ENCODE results near the gene TMEM38B. TPM values are rescaled to one million over a fixed set of nuclear protein-coding genes. Genes with fewer than 3 reads are reported as not detected.

The TMEM38B gene
- total and polyA plus RNA-seq, 2 experiments from 2014 or later, result 22.0 to 28.4 TPM

- H4K20me1 ChIP-seq (ENCODE audit: insufficient read depth, poor library complexity, severe bottlenecking), result no peaks in the 10 kb centered on the region
- H3K9me2 ChIP-seq (replicated peaks; ENCODE audit: insufficient read depth), result no peaks in the 10 kb centered on the region
- H2AFZ ChIP-seq, result no peak overlapping the region
- no peak for DNase-seq (ENCODE audit: low spot score)
- H3K36me3 ChIP-seq (replicated peaks; ENCODE audit: insufficient read depth, low read depth), result no peaks in the 10 kb centered on the region
- 83% methylated on average over 3 of the region's 3 CpGs for WGBS (ENCODE audit: low lambda C conversion rate, missing lambda C conversion rate)
- no peak overlapping the region for H3K4me2 ChIP-seq
- no peak overlapping the region for H3K4me3 ChIP-seq
- no peaks in the 10 kb centered on the region for H3K4me1 ChIP-seq (ENCODE audit: insufficient read depth)
- no peak overlapping the region for H3K27ac ChIP-seq
- no peaks in the 10 kb centered on the region for H3K27me3 ChIP-seq
- H3K79me2 ChIP-seq, result no peaks in the 10 kb centered on the region
- H3K9me3 ChIP-seq (ENCODE audit: low read depth), result no peaks in the 10 kb centered on the region
- TF ChIP-seq EZH2phosphoT487 (IDR thresholded peaks at IDR 0.05; ENCODE audit: low read depth, severe bottlenecking, unreplicated experiment) (no peak), CTCF (IDR thresholded peaks at IDR 0.05; ENCODE audit: poor library complexity) (no peak), EZH2 (IDR thresholded peaks at IDR 0.05; ENCODE audit: borderline replicate concordance) (no peak)
These were observed 121.9 kb downstream of the TMEM38B start for GRCh38 chr9:105816202-105816744.

- no peak overlapping the region for H2AFZ ChIP-seq
- no peak overlapping the region for H3K4me2 ChIP-seq
- WGBS (ENCODE audit: low lambda C conversion rate, missing lambda C conversion rate), result 94% methylated on average over 5 of the region's 5 CpGs
- H4K20me1 ChIP-seq (ENCODE audit: insufficient read depth, poor library complexity, severe bottlenecking), result no peaks in the 10 kb centered on the region
- no peak for TF ChIP-seq EZH2phosphoT487 (IDR thresholded peaks at IDR 0.05; ENCODE audit: low read depth, severe bottlenecking, unreplicated experiment)
- no peak for TF ChIP-seq CTCF (IDR thresholded peaks at IDR 0.05; ENCODE audit: poor library complexity)
- TF ChIP-seq EZH2 (IDR thresholded peaks at IDR 0.05; ENCODE audit: borderline replicate concordance), result no peak
- H3K9me2 ChIP-seq (replicated peaks; ENCODE audit: insufficient read depth), result no peaks in the 10 kb centered on the region
- H3K79me2 ChIP-seq, result no peaks in the 10 kb centered on the region
- H3K4me3 ChIP-seq, result no peak overlapping the region
- no peaks in the 10 kb centered on the region for H3K27me3 ChIP-seq
- no peak overlapping the region for H3K27ac ChIP-seq
- no peaks in the 10 kb centered on the region for H3K4me1 ChIP-seq (ENCODE audit: insufficient read depth)
- no peaks in the 10 kb centered on the region for H3K36me3 ChIP-seq (replicated peaks; ENCODE audit: insufficient read depth, low read depth)
- no peak for DNase-seq (ENCODE audit: low spot score)
- no peaks in the 10 kb centered on the region for H3K9me3 ChIP-seq (ENCODE audit: low read depth)
These were observed 122.6 kb downstream of the TMEM38B start for GRCh38 chr9:105816981-105817380.

- TF ChIP-seq EZH2 (IDR thresholded peaks at IDR 0.05; ENCODE audit: borderline replicate concordance), result no peak
- no peak for TF ChIP-seq EZH2phosphoT487 (IDR thresholded peaks at IDR 0.05; ENCODE audit: low read depth, severe bottlenecking, unreplicated experiment)
- H3K4me1 ChIP-seq (ENCODE audit: insufficient read depth), result no peaks in the 10 kb centered on the region
- H3K27me3 ChIP-seq, result no peaks in the 10 kb centered on the region
- H3K36me3 ChIP-seq (replicated peaks; ENCODE audit: insufficient read depth, low read depth), result no peaks in the 10 kb centered on the region
- H2AFZ ChIP-seq, result no peak overlapping the region
- no peak overlapping the region for H3K4me3 ChIP-seq
- no peak overlapping the region for H3K4me2 ChIP-seq
- no peaks in the 10 kb centered on the region for H3K79me2 ChIP-seq
- no peak overlapping the region for H3K27ac ChIP-seq
- 99% methylated on average over 12 of the region's 15 CpGs for WGBS (ENCODE audit: low lambda C conversion rate, missing lambda C conversion rate)
- H4K20me1 ChIP-seq (ENCODE audit: insufficient read depth, poor library complexity, severe bottlenecking), result no peaks in the 10 kb centered on the region
- H3K9me2 ChIP-seq (replicated peaks; ENCODE audit: insufficient read depth), result no peaks in the 10 kb centered on the region
- DNase-seq (ENCODE audit: low spot score), result no peak
- H3K9me3 ChIP-seq (ENCODE audit: low read depth), result no peaks in the 10 kb centered on the region
These were observed 124.6 kb downstream of the TMEM38B start for GRCh38 chr9:105818903-105819302.

- Histone ChIP-seq H3K9me3 (ENCODE audit: low read depth) (no peaks in the 10 kb centered on the region), H3K4me3 (no peak overlapping the region), H3K9me2 (replicated peaks; ENCODE audit: insufficient read depth) (no peaks in the 10 kb centered on the region), H3K27me3 (no peaks in the 10 kb centered on the region), H3K79me2 (no peaks in the 10 kb centered on the region), H2AFZ (no peak overlapping the region), H4K20me1 (ENCODE audit: insufficient read depth, poor library complexity, severe bottlenecking) (no peaks in the 10 kb centered on the region), H3K4me2 (no peak overlapping the region), H3K27ac (no peak overlapping the region), H3K36me3 (replicated peaks; ENCODE audit: insufficient read depth, low read depth) (no peaks in the 10 kb centered on the region), H3K4me1 (ENCODE audit: insufficient read depth) (no peaks in the 10 kb centered on the region)
- no peak for DNase-seq (ENCODE audit: low spot score)
- TF ChIP-seq CTCF (IDR thresholded peaks at IDR 0.05; ENCODE audit: poor library complexity), result no peak
- no peak for TF ChIP-seq EZH2phosphoT487 (IDR thresholded peaks at IDR 0.05; ENCODE audit: low read depth, severe bottlenecking, unreplicated experiment)
- TF ChIP-seq EZH2 (IDR thresholded peaks at IDR 0.05; ENCODE audit: borderline replicate concordance), result no peak
- WGBS (ENCODE audit: low lambda C conversion rate, missing lambda C conversion rate), result 91% methylated on average over 21 of the region's 23 CpGs
These were observed 128.5 kb downstream of the TMEM38B start for GRCh38 chr9:105822814-105823213.

Other genes starting within 250 kb of the TMEM38B start
- gene FSD1L, start 246.5 kb upstream of the TMEM38B start, total RNA-seq, result 7.3 and 9.3 TPM in 2 replicates
- gene FSD1L, start 246.5 kb upstream of the TMEM38B start, polyA plus RNA-seq, result 1.1 and 2.5 TPM in 2 replicates
- gene FKTN, start 136.4 kb upstream of the TMEM38B start, total RNA-seq, result 27.1 and 37.2 TPM in 2 replicates
- gene FKTN, start 136.4 kb upstream of the TMEM38B start, polyA plus RNA-seq, result 1.8 and 4.8 TPM in 2 replicates
- not detected in 2 replicates for gene TAL2, start 32.1 kb upstream of the TMEM38B start, total RNA-seq
- gene TAL2, start 32.1 kb upstream of the TMEM38B start, polyA plus RNA-seq, result 0.50 TPM in 1 of 2 replicates, not detected in the other

All from hepatocyte (in vitro differentiated cells).